ENCODE measurements around the gene MAGEL2.
"Not testable (repeated sequence)": the region's sequence is repeated elsewhere in the genome, so short reads cannot be mapped to it uniquely, and the experiment has no call there.

MAGEL2 gene

GRCh38 chr15:23602124-23602523, 45.5 kb downstream of the MAGEL2 start:
- no peak for DNase-seq

- no peak for DNase-seq
Measured at GRCh38 chr15:23599053-23599452, 48.6 kb downstream of the MAGEL2 start.

GRCh38 chr15:23597278-23597677, 50.4 kb downstream of the MAGEL2 start:
- not testable (repeated sequence) for DNase-seq

- DNase-seq, result no peak
Measured at GRCh38 chr15:23596736-23597135, 50.9 kb downstream of the MAGEL2 start.

GRCh38 chr15:23595368-23595767, 52.3 kb downstream of the MAGEL2 start:
- no peak for DNase-seq

- DNase-seq, result no peak
Measured at GRCh38 chr15:23594252-23594770, 53.4 kb downstream of the MAGEL2 start.

All from NCI-H187 (cell line).